ENCODE data around the gene C15orf39. TPM values are rescaled to one million over a fixed set of nuclear protein-coding genes. Genes with fewer than 3 reads are reported as not detected.

C15orf39 gene
- total and polyA plus RNA-seq, 9 of the 15 experiments (the other 6 are each of a cell fraction or from before 2014, with no cell fraction given), result 0.31 to 29.8 (median 4.4) TPM

DNA sequence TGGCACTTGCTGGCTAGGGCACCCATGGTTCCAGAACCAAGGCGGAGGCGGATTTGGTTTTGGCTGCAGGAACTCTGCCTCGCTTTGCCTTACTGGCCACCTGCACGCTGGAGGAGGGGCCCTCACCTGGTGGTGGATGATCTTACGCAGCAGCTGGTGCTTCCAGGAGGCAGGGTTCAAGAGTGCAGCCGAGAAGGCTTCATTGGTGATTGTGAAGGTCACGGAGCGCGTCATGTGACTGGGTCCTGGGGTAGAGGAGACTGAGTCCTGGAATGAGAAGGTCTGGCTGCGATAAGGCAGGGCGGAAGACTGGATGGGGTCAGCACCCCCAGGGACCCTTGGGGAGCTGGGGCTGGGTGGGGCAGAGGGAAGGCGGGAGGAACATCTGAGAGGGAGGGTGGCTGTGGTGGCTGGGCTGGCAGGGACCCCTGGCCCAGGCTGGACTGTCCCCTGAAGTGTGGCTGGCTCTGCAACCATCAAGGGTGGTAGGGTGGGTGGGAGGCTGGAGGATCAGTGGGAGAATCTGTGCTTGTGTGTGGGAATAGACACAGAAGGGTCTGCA lies 30.7 kb downstream of the C15orf39 start (continued):
- TF ChIP-seq ZBTB40 (IDR thresholded peaks at IDR 0.05), result no peak
- no peak for TF ChIP-seq ZBTB40 (CRISPR knock-in tag; IDR thresholded peaks at IDR 0.05)
- no peak for TF ChIP-seq ZBTB26 (CRISPR knock-in tag; IDR thresholded peaks at IDR 0.05)
- no peak for TF ChIP-seq ZNF12 (CRISPR knock-in tag; IDR thresholded peaks at IDR 0.05)
